AG04449 (cell line): ENCODE results near the gene SENP1.

Experiments
- CTCF ChIA-PET: fragments of 350-600 bp; formaldehyde crosslinking; extraction: SDS; loops from one replicate; lab custom pipeline; 2021; ENCODE audit warnings: antibody characterized with exemption; lab: Yijun Ruan, JAX
- POLR2A ChIA-PET: fragments of 400-600, 350-600 bp; formaldehyde crosslinking; extraction: SDS; loops from one replicate; lab custom pipeline; 2020; ENCODE audit warnings: antibody characterized with exemption, inconsistent platforms; lab: Yijun Ruan, JAX
- DNase-seq: peaks from one replicate; pipeline ENCODE4 v3.0.0-alpha.2; 2010; ENCODE audit warnings: low read depth, low spot score
- H3K4me3 ChIP-seq: 2 replicates; pipeline ENCODE4 v1.5.1; 2011; ENCODE audit warnings: low read depth, mild to moderate bottlenecking, control low read depth, low read length
- TF ChIP-seq, protein P1 (sequence below): IDR thresholded peaks from one replicate; pipeline ENCODE4 v1.5.1; 2011; ENCODE audit warnings: mild to moderate bottlenecking, moderate library complexity, low read length, control low read depth, inconsistent platforms; ENCODE audit not compliant: insufficient read depth; ENCODE audit errors: missing control alignments

SENP1 gene

DNA sequence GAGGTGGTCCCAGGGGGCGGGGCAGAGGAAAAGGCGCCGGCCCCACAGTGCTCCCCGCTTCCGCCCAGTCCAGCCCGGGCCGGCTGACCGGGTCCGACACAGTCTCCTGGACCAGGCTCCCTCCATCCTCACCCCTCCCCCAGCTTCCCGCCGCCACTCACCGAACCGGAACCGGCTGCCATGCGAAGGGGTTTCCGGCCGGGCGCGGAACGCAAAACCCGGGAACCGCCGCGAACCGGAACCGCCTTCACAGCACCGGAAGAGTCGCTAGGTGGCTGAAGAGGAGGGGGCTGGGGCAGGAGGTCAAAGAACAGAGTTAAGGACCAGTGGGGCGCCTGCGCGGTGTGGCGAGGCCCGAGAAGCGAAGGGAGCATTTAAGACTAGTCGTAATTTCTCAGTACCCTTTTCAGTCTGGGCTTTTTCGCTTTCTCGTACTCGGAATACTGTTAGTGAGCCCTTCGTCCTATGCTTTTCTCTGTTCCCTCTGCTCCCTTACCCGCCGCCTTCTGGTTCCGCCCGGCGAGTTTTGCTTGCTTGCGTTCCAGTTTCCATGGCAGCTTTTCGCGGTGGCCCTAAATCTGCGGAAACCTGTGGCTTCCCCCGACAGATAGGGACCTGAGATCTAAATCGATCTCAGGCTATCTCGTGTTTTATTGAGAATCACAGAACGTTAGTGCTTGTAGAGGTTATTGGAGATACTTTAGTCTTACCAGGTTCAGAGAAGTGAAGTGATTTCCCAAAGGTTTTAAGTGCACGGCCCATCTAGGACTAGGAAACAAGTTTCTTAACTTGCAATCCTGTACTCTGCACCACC lies at the start of gene SENP1:
TSS of gene SENP1 (minus strand) at position 213 of the 814 bp plus-strand sequence. CDS start 4,607 bp downstream, outside the sequence.
- ChIA-PET CTCF (interaction anchor here (0.9 to 2.6 kb wide), 3 partner anchors 11 to 201 kb away, joined by 3 to 13 read pairs (median 3); partner anchors contain the start of gene VDR), POLR2A (interaction anchor here (1.0 to 2.3 kb wide), 3 partner anchors 13 to 51 kb away, joined by 3 to 11 read pairs (median 9); partner anchors contain the start of genes ASB8 and PFKM)
- TF ChIP-seq, protein P1, sequence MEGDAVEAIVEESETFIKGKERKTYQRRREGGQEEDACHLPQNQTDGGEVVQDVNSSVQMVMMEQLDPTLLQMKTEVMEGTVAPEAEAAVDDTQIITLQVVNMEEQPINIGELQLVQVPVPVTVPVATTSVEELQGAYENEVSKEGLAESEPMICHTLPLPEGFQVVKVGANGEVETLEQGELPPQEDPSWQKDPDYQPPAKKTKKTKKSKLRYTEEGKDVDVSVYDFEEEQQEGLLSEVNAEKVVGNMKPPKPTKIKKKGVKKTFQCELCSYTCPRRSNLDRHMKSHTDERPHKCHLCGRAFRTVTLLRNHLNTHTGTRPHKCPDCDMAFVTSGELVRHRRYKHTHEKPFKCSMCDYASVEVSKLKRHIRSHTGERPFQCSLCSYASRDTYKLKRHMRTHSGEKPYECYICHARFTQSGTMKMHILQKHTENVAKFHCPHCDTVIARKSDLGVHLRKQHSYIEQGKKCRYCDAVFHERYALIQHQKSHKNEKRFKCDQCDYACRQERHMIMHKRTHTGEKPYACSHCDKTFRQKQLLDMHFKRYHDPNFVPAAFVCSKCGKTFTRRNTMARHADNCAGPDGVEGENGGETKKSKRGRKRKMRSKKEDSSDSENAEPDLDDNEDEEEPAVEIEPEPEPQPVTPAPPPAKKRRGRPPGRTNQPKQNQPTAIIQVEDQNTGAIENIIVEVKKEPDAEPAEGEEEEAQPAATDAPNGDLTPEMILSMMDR: no peak

DNA sequence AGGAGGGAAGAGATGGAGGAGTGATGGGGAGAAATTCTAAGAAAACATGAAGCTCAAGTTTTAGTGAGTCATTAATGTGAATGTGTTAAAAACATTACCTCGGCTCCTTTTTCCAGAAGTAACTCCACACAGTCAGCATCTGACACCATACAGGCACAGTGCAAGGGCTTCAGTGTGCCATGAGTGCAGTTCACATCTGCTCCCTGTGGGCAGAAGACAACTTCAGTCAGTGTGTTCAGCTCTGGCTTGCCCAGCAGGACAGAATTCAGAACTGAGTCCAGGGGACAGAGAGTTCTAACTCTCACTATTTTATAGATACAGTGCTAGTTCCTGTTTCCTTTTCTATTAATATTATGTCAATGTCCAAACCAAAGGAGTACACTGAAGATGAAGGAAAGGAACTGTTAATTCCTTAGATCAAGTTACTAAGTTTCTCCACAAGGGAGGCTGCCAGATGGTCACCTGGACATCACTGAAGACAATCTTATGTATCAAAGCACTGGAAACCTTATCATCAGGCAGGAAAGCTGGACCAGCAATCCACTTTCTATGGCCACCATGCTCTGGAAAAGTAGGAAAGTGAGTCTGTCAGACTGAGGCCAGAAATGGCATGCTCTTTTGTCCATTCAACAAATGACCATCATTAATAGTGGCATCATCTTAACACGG lies 45.4 kb upstream of the SENP1 start:
- POLR2A ChIA-PET: no interaction called here
- CTCF ChIA-PET: interaction anchor here (0.9 to 3.5 kb wide), 5 partner anchors 10 to 38 kb away, joined by 4 to 13 read pairs (median 4); partner anchors contain the start of gene CCDC184
- TF ChIP-seq, protein P1: no peak
- H3K4me3 ChIP-seq: no peak overlapping the region
- DNase-seq: no peak

More for the DNA sequence above, at the start of gene SENP1:
- DNase-seq: no peak
- H3K4me3 ChIP-seq: peak within 1 kb of the TSS; percentile 86

DNA sequence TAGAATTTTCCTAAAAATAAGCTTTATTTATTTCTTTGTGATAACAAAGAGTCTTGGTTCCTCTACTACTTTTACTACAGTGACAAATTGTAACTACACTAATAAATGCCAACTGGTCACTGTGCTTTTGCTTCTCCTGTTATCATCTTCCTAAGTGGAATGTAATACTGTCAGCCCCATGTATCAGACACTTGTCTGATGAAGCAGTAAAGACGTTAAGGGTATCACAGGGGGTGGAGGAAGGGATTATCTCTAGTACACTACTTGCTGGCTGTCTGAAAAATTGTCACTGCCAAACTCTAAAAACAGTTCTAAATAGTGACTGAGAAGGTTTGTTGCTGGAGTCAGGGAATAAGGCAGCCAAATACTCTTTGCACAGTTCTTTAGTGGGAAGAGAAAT lies 40.1 kb upstream of the SENP1 start:
- H3K4me3 ChIP-seq: no peak overlapping the region
- CTCF ChIA-PET: interaction anchor here (2.7 kb wide), 1 partner anchor 19 kb away, joined by 7 read pairs; no protein-coding TSS in a partner anchor
- TF ChIP-seq, protein P1: no peak
- POLR2A ChIA-PET: no interaction called here
- DNase-seq: no peak

DNA sequence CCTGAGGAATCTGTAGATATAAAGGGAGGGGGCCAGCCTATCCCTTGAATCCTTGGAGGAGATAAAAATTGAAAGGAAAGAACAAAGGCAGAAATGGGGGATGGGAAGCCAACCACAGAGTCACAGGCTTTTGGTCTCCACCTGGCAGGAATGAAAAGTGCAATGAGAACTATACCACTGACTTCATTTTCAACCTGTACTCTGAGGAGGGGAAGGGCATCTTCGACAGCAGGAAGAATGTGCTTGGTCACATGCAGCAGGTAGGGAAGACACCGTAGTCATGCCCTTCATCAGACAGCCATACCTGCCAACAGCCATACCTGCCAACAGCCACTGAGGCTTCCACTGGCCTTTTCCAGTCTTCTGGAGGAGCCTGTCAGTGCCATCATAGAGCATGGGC lies 38.0 kb upstream of the SENP1 start:
- POLR2A ChIA-PET: no interaction called here
- TF ChIP-seq, protein P1: no peak
- no peak overlapping the region for H3K4me3 ChIP-seq
- no peak for DNase-seq
- CTCF ChIA-PET: interaction anchor here (1.5 kb wide), 1 partner anchor 9 kb away, joined by 7 read pairs; no protein-coding TSS in a partner anchor

DNA sequence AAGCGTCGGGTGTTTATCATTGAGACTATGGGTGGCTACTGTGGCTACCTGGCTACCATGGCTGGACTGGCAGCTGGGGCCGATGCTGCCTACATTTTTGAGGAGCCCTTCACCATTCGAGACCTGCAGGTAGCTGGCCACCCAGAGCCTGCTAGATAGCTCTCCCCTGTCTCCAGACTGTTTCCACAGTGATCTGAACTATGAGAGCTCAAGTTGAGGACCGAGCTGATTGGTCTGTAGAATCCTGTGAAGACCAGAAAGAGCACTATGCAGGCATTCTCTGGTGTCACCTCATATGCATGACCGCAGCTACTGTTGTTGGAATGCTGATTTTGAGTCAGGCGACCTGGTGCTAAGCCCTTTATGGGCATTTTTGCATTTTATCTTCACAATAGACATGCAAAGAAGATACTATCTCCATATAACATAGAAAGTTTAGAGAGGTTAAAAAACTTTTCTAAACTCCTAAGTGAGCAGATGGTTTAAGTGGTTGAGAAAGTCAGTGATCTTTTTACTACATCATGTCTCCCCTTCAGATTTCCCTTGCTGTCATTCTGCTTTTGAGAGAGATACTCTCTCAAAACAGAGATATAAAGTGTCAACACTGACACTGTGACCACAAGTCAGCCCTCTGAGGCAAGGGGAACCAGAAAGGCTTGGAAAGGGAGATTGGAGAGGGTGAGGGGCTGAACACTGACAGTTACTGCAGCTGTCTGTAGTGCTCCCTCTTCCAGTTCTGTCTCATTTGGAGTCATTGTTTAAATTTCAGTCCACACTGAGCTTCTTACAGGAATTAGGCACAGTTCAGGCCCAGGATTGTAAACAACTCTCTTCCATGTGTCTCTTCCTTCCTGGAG lies 37.2 kb upstream of the SENP1 start:
- no peak overlapping the region for H3K4me3 ChIP-seq
- CTCF ChIA-PET: interaction anchor here (1.5 kb wide), 1 partner anchor 10 kb away, joined by 7 read pairs; no protein-coding TSS in a partner anchor
- TF ChIP-seq, protein P1: no peak
- POLR2A ChIA-PET: no interaction called here
- no peak for DNase-seq
